ENCODE results near the gene TMEM217.

The TMEM217 gene

DNA sequence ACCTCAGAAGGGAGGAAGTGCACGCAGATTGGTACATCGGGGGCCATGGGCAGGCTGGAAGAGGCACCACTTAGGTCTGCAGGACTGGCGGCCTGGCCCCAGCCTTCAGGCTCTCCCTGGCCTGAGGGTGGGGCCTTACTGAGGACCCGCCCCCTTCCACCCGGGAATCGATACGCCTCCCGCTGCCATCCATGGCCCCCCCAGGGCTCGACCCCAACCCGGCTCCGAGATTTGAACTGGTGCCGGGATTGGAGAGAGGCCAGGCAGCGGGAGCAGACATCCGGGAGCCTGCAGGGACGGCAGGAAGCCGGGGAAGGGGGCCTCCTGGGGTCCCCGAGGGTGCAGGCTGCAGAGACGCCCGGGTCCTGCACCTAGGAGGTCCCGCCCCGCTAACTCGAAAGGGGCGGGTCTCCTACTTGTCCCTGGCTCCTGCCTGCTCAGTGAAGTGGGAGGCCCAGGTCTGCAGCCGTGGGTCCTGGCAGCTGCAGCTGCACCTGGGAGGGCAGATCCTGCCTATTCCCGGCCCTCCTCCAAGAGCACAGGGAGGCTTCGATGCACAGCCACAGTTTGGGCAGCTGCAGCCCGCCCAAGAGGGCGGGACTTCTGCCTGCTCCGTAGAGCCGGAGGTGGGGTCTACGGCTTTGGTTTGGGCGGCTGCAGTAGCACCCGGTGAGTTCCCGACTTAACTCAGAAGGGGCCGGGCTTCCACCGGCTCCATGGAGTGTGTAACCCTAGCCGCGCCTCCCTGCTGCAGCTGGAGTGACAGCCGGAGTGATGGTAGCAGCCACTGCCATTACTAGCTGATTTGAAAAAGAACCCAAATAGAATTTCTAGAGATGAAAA is 35.6 kb downstream of the TMEM217 start (continued):
- no peak for TF ChIP-seq EGR2 (tag by site-specific recombination; IDR thresholded peaks at IDR 0.05; ENCODE audit: low read depth)
- TF ChIP-seq, protein P1, sequence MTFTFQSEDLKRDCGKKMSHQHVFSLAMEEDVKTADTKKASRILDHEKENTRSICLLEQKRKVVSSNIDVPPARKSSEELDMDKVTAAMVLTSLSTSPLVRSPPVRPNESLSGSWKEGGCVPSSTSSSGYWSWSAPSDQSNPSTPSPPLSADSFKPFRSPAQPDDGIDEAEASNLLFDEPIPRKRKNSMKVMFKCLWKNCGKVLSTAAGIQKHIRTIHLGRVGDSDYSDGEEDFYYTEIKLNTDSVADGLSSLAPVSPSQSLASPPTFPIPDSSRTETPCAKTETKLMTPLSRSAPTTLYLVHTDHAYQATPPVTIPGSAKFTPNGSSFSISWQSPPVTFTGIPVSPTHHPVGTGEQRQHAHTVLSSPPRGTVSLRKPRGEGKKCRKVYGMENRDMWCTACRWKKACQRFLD (tag by site-specific recombination; IDR thresholded peaks at IDR 0.05): no peak
- TF ChIP-seq ZNF184 (tag by site-specific recombination; IDR thresholded peaks at IDR 0.05): no peak
- TF ChIP-seq ZFP3 (tag by site-specific recombination; IDR thresholded peaks at IDR 0.05; ENCODE audit: low read depth): no peak
- TF ChIP-seq PATZ1 (tag by site-specific recombination; IDR thresholded peaks at IDR 0.05): peak; percentile 84
- TF ChIP-seq ZNF561 (tag by site-specific recombination; IDR thresholded peaks at IDR 0.05; ENCODE audit: borderline replicate concordance): peak; percentile 97; the same call in 1 of the 2 replicates
- peak; percentile 98 for TF ChIP-seq ZBTB20 (tag by site-specific recombination; IDR thresholded peaks at IDR 0.05)
- no peak for TF ChIP-seq ZNF529 (tag by site-specific recombination; IDR thresholded peaks at IDR 0.05; ENCODE audit: insufficient replicate concordance)
- 0 out of 2 replicates have a peak, but pooled peaks have one; percentile 19 for TF ChIP-seq ZNF610 (tag by site-specific recombination; IDR thresholded peaks at IDR 0.05; ENCODE audit: borderline replicate concordance)
- no peak for TF ChIP-seq SETDB1 (IDR thresholded peaks at IDR 0.05; ENCODE audit: insufficient read length, low read length)
- TF ChIP-seq ZNF26 (tag by site-specific recombination; IDR thresholded peaks at IDR 0.05): no peak

GRCh38 chr6:37221585-37222124 is 36.3 kb downstream of the TMEM217 start:
- ChIA-PET CTCF (interaction anchor here (1.0 to 4.4 kb wide), 5 partner anchors 13 to 203 kb away, joined by 3 to 41 read pairs (median 8); no protein-coding TSS in a partner anchor), POLR2A (interaction anchor here (0.8 to 2.6 kb wide), 5 partner anchors 9 to 347 kb away, joined by 3 to 27 read pairs (median 4); partner anchors contain the start of genes PPIL1, TBC1D22B and TMEM217)
- Histone ChIP-seq H3K36me3 (ENCODE audit: control insufficient read depth in 2 of 2, insufficient read depth in 1 of 2, low read length in 2 of 2) (no peaks in the 10 kb centered on the region), H3K9me3 (ENCODE audit: control insufficient read depth, insufficient read depth, low read depth, low read length) (no peaks in the 10 kb centered on the region), H3K4me3 (ENCODE audit: low read depth, low read length) (peak overlapping the region; percentile 64), H3K4me1 (ENCODE audit: control insufficient read depth, insufficient read depth, low read length) (peaks cover 6% of the 10 kb centered on the region), H3K27ac (ENCODE audit: extremely low read depth, low read depth, low read length) (peak overlapping the region; percentile 68; the same call in 1 of the 2 replicates)
- TF ChIP-seq, protein P2, sequence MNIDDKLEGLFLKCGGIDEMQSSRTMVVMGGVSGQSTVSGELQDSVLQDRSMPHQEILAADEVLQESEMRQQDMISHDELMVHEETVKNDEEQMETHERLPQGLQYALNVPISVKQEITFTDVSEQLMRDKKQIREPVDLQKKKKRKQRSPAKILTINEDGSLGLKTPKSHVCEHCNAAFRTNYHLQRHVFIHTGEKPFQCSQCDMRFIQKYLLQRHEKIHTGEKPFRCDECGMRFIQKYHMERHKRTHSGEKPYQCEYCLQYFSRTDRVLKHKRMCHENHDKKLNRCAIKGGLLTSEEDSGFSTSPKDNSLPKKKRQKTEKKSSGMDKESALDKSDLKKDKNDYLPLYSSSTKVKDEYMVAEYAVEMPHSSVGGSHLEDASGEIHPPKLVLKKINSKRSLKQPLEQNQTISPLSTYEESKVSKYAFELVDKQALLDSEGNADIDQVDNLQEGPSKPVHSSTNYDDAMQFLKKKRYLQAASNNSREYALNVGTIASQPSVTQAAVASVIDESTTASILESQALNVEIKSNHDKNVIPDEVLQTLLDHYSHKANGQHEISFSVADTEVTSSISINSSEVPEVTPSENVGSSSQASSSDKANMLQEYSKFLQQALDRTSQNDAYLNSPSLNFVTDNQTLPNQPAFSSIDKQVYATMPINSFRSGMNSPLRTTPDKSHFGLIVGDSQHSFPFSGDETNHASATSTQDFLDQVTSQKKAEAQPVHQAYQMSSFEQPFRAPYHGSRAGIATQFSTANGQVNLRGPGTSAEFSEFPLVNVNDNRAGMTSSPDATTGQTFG (tag by site-specific recombination; IDR thresholded peaks at IDR 0.05; ENCODE audit: borderline replicate concordance): no peak
- TF ChIP-seq, protein P3, sequence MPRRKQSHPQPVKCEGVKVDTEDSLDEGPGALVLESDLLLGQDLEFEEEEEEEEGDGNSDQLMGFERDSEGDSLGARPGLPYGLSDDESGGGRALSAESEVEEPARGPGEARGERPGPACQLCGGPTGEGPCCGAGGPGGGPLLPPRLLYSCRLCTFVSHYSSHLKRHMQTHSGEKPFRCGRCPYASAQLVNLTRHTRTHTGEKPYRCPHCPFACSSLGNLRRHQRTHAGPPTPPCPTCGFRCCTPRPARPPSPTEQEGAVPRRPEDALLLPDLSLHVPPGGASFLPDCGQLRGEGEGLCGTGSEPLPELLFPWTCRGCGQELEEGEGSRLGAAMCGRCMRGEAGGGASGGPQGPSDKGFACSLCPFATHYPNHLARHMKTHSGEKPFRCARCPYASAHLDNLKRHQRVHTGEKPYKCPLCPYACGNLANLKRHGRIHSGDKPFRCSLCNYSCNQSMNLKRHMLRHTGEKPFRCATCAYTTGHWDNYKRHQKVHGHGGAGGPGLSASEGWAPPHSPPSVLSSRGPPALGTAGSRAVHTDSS (tag by site-specific recombination; IDR thresholded peaks at IDR 0.05): no peak
- no peak for TF ChIP-seq ZNF785 (tag by site-specific recombination; IDR thresholded peaks at IDR 0.05)
- no peak for TF ChIP-seq PRDM1 (tag by site-specific recombination; IDR thresholded peaks at IDR 0.05)
- TF ChIP-seq ZNF132 (tag by site-specific recombination; IDR thresholded peaks at IDR 0.05; ENCODE audit: borderline replicate concordance): no peak
- TF ChIP-seq ZNF530 (tag by site-specific recombination; IDR thresholded peaks at IDR 0.05; ENCODE audit: low read depth): no peak
- TF ChIP-seq YY1 (tag by site-specific recombination; IDR thresholded peaks at IDR 0.05): no peak
- TF ChIP-seq ZNF416 (tag by site-specific recombination; IDR thresholded peaks at IDR 0.05): no peak
